GM21786 (cell line): ENCODE results near the gene KCND2.
"Not testable (repeated sequence)": the region's sequence is repeated elsewhere in the genome, so short reads cannot be mapped to it uniquely, and the experiment has no call there.

Source experiments
- ATAC-seq: cut with Tn5 transposase; IDR thresholded peaks from one replicate; pipeline ENCODE4 v1.9.1; 2021; ENCODE audit not compliant: unreplicated experiment

KCND2 gene

DNA sequence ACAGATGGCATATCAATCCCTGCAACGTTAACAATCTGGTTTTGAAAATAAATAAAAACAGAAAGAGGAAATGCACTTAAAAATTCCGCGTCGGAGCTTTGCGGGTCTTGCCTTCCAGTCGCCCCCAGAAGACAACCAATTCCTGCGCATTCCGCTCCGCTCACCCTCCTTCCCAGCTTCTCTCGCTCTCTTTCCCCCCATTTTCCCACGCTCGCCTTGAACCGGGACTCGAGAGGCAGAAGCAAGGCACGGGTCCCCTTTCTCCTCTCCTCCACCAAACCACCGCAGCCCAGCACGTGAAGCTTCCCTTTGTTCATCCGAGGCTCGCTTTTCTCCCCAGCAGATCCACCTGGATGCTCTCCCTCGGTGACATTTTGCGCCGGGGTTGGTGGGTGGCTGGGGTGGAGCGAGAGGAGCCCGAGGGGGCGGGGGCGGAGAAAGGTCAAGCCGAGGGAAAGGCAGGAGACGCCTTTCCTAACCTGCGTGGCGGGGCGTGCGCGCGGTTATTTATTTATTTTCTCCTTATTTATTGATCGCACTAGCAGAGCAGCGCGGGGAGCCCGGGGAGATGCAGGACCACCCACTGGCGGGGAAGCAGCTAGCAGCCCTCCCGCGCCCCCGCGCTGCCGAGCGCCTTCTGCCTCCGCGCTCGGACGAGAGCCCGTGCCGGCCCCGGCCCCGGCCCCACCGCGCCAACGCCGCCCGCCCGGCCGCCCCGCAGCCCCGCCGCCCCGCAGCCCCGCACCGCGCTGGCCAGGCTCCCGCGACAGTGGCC lies at the start of gene KCND2:
Gene KCND2 (plus strand): TSS at position 475 of the 775 bp plus-strand sequence.
- peak; percentile 28 for ATAC-seq

DNA sequence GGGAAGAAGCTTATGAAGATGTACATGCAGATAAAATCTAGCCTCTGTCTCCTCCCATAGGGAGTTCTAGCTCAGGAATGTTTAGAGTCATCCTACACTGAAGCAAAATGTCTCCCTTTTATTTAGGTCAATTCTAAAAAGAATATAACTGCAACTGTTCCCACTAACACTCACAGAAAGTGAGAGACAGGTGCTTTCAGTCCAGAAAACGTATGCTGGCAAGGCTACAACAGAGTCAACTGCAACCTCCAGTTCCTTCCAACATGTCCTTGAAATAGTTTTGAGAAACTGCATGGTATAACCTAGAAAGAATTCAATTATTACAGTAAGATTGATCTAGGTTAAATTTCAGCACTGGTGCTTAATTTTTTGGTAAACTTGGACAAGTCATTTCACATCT lies 46.8 kb upstream of the KCND2 start:
- ATAC-seq, result no peak

DNA sequence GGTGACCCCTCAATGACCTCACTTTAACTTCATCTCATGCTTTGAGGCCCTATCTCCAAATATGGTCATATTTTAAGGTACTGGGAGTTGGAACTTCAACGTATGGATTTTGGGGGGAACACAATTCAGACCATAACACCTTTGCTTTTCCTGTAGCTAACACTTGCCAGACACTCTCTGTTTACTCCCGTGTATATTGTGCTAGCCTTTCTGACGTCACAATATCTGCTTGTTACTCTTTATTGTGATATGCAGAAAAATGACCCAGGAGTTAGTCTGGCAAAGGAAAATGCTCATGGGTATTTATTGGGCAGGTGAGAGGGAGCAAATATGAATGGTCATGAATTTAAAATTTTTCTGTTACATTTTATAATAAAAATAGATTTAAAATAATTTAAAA lies 45.7 kb upstream of the KCND2 start:
- ATAC-seq, result no peak

DNA sequence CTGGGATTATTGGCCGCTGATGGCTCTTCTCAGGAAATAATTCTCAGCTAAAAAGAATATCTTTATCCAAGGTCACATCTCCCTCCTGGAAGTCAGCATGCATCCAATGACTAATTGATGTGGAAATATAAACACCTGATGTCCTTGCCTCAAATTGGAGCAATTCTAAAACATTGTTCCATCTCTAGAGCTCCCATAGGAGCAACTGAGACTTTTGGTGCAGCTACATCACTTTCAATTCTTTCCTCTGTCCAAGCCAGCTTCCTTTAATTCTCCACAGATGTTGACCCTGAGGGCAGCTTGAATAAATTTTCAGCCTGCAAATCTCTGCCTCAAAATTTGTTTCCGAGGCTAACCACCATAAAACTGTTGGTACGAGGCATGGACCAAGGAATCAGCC lies 43.9 kb upstream of the KCND2 start:
- ATAC-seq, result no peak

DNA sequence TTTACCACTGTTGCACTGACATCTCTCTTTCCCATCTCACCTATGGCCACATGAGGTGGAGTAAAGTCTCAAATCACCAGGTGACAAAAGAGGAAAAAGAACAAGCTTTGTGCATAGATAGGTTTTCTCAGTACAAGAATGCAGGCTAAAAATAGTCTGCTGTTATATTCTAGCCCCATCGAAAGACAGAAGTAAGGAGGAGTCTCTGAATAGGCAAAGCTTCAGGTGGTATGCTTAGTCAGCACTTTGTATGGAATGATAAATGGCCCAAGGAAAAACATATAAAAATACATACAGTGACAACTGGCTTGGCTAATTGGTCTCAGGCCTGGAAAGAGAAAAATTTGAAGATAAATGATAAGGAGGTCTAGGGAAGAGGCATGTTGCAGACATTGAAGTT lies 39.6 kb upstream of the KCND2 start:
- ATAC-seq, result no peak

DNA sequence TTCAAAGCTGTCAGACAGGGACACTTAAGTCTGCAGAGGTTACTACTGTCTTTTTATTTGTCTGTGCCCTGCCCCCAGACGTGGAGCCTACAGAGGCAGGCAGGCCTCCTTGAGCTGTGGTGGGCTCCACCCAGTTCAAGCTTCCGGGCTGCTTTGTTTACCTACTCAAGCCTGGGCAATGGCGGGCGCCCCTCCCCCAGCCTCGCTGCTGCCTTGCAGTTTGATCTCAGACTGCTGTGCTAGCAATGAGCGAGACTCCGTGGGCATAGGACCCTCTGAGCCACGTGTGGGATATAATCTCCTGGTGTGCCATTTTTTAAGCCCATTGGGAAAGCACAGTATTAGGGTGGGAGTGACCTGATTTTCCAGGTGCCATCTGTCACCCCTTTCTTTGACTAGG lies 32.6 kb upstream of the KCND2 start:
- not testable (repeated sequence) for ATAC-seq

DNA sequence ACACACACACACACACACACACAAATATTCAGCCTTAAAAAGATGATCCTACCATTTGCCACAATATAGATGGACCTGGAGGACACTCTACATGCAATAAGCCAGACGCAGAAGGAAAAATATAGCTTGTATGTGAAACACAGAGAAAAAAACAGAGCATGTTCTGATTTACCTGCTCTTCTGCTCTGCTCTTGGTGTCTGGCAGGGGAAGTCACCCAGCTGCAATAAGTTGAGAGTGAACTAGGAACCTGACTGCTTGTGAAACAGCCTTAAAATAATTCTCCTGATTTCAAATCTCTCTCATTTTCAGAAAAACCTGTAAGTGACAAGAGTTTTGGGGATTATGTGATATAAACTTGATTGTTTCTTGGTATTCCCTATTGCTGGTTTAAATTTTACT lies 31.0 kb upstream of the KCND2 start:
- no peak for ATAC-seq

DNA sequence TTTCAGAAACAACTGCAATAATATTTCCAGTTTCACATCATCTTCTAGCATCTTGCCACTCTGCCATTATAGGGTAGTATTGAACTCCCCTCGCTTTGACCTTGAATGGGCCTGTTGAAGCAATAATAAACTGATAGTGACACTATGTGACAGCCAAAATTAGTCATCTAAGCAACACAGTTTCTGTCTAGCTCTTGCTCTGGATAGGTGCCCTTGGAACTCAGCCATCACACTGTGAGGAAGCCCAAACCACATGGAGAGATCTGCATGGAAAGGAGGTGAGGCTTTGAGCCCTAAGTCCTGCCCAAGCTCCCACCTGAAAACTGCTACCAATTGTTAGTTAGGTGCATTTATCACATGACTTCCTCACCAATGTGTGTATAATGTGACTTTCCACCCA lies 18.1 kb upstream of the KCND2 start:
- no peak for ATAC-seq

DNA sequence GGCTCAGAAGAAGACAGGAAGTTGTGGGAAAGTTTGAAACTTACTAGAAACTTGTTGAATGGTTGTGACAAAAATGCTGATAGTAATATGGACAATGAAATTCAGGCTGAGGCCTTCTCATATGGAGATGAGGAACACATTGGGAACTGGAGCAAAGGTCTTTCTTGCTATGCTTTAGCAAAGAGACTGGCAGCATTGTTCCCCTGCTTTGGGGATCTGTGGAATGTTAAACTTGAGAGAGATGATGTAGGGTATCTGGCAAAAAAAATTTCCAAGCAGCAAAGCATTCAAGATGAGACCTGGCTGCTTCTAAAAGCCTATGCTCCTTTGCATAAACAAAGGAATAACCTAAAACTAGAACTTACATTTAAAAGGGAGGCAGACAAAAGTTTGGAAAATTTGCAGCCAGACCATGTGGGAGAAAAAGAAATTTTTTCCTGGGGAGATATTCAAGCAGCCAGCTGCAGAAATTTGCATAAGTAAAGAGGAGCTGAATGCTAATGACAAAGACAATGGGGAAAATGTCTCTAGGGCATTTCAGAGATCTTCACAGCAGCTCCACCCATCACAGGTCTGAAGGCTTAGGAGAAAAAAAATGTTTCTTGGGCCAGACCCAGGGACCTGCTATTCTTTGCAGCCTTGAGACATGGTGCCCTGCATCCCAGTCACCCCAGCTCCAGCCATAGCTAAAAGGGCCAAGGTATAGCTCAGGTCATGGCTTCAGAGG lies 16.5 kb upstream of the KCND2 start:
- no peak for ATAC-seq

DNA sequence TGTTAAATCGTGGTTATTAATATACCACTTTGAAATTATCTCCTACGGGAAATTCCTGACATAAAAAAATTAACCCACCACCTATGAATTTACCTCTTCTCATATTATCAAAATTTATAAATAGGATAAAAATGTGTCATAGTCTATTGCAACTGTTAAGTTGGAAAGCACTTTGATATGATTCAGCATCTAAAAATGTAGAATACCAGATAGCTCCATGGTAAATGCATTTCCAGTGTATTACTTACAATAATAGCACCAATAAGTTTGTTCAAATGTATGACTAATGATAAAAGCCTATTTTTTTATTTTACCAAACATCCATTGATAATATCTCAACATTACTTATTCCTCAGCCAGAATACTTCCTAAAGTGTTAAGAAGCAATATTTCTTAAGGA lies 13.6 kb upstream of the KCND2 start:
- ATAC-seq, result no peak

DNA sequence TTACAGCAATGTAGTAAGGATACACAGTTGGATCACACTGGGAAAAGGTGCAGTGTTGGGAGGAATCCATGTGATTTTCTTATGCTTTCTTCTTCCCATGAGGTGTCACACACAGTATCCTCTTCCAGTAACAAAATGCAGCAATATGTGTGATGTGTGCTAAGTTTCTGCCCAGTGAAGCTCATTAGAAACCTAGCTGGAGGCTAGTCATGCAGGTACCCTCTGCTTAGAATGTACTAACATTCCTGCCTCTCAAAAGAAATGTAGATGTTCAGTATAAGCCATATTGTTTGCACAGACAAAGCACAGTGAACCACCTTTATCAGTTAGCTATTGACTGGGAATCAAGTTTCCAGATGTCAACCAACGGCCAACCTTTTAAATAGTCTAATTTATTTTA lies 12.9 kb upstream of the KCND2 start:
- no peak for ATAC-seq

DNA sequence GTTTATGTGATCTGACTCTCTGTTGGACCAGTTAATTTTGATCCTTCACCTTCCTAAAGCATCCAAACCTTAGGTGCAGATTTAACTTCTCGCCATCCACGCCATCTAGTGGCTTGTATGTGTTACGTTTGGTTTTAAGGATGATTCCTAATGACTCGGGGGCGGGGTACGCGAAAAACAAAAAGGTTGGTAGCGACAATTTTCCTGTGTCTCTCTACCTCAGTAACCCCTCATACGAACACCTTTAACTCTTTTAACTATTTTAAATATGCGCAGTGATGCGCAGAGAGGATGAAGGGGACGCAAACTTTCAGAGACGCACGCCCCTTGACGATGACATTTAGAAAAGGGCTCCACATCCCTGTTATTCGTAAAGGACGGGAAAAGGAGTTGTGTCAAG lies 714 bp upstream of the KCND2 start:
- ATAC-seq, result peak; percentile 49

DNA sequence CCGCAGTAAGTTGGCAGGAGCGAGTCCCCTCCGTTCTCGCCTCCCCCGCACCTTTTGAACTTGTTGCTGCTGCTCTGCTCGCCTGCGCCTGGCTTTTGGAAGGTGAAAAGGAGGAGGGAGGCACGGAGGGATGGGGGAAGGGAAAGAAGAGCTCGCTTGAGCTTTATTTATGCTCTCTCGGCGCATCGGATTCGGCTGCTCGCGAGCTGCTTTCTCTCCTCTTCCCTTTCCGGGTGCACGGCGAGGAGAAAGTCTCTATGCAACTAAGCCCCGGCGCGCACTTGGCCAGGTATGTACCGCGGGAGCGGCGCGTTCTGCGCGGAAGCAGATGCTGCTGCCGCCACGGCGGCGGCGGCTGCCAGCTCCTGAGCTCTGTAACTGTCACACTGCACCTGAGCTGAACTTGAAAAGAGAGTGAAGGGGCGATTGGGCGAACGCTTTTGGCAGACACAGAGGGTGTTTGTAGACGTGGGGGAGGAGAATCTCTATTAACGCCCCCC lies 551 bp downstream of the KCND2 start:
- ATAC-seq, result peak; percentile 56

DNA sequence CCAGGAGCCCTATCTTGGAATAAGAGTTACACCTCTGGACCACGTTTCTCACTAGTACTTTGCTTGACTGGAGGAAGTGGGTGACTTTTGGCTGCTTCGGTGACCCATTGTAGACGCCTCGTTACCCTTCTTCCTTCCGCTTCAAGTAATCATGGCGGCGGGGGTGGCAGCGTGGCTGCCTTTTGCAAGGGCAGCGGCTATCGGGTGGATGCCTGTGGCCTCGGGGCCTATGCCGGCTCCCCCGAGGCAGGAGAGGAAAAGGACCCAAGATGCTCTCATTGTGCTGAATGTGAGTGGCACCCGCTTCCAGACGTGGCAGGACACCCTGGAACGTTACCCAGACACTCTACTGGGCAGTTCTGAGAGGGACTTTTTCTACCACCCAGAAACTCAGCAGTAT lies 1.5 kb downstream of the KCND2 start:
- no peak for ATAC-seq

DNA sequence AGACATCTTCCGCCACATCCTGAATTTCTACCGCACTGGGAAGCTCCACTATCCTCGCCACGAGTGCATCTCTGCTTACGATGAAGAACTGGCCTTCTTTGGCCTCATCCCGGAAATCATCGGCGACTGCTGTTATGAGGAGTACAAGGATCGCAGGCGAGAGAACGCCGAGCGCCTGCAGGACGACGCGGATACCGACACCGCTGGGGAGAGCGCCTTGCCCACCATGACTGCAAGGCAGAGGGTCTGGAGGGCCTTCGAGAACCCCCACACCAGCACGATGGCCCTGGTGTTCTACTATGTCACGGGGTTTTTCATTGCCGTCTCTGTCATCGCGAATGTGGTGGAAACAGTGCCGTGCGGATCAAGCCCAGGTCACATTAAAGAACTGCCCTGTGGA lies 1.9 kb downstream of the KCND2 start:
- no peak for ATAC-seq

DNA sequence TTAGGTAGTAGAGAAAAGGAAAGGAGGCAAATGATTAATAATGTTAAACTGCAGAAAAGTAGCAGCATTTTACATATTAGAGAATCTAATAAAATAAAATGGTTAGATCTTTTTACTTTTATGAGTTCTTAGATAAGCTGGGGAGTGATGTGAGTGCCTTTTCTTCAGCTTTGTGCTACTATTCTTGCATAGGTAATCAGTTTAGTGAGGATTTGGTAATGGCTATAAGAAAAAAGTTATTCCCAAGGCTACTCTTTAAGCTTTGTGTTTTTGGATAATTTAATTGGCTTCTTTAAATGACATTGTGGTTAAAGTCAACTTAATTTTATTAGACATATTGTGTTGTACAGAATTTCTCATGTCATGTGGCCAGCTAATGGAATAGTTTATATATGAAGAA lies 3.7 kb downstream of the KCND2 start:
- no peak for ATAC-seq

DNA sequence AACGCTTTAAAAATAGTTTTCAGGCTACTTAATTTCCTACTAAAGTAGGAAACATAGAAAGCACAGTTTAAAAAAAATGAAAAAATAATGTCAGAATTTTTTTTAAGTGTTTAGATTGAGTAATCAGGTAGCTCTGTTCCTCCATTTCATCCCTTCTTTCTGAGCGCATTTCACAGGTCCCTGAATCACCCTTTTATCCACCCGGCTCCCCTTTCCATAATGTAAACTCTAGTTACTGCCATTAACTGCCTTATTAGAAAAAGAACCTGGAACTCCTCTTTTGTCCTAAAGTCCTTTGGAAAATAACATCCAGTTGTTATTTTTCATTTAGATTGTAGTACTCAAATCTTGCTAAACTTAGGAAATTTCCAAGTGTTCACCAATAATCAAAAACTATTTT lies 5.8 kb downstream of the KCND2 start:
- no peak for ATAC-seq

DNA sequence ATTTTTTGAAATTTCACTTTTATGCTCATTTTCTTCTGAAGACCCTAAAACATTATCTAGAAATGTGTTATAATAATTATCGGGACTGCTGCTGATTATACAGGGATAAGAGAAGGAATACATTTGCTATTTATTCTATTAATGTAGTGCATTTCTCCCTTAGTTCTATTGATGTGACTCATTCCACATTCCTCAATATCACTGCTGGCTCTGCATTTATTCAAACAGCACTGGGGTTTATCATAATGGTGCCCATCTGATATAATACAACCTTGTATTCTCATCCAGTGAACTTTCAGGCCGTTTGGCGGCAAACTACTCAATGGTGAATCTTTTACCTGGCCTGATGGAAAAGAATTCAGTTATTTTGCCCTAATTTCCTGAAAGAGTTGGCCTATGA lies 7.8 kb downstream of the KCND2 start:
- no peak for ATAC-seq

DNA sequence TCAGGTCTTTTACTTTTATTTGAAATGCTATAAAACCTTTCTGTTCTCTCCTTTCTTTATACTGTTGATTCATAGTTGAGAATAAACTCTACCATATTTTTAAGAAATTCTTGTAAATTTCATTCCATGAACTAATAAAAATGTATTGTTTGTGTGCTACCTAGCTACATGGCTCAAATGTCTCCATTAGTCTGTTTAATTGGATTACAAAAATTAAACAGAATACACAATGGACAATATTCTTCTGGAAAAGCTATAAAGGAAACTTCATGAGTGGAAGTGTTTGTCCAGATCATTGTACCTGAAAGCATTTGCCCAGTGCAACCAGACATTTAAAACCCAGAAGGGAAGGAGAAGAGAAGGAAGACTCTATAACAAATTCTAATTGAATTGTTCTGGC lies 20.1 kb downstream of the KCND2 start:
- no peak for ATAC-seq

DNA sequence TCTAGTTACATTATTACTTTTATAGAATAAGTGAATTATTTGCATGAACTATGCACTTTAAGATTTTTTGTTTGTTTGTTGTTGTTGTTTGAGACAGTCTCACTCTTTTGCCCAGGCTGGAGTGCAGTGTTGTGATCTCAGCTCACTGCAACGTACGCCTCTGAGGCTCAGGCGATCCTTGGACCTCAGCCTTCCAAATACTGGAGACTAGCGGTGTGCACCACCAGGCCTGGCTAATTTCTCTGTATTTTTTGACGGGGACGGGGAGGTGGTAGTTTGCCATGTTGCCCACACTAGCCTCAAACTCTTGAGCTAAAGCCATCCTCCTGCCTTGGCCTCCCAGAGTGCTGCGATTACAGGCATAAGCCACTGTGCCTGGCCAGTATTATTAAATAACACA lies 29.2 kb downstream of the KCND2 start:
- no peak for ATAC-seq

DNA sequence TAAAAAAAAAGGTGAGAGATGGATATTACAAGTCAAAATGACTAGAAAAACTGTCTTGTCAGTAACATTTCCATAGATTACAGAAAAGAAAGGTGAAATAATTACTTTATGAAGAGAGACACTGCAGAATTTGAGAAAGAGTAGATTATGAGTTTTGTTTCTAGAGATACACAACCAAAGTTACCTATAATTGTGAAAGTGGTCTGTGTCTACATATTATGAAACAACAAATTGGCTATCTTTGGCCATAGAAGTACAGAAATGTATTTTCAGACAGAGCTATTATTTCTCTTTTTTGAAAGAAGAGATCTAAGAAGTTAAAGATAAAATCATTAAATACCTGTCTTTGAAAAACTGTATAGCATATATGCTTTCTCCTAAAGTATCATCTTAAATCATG lies 30.1 kb downstream of the KCND2 start:
- ATAC-seq, result peak; percentile 41

DNA sequence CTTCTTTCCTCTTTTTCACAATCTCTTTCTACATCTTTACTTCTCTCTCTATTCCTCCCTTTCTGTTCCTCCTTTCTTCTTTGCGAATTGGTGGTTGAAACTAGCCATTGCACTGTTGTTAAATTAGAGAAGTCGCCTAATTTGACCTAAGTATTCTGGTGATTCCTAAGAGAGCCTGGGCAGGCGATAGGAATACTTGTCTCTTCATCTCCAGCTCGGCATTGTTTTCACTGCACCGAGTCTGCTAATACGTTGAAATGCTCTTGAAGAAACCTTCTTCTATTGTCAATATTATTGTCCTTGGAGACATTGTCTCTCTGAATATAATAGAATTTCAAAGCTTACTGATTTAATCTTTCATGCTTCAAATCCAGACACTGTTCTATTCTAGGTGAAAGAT lies 31.7 kb downstream of the KCND2 start:
- ATAC-seq, result no peak
